PC-9 (cell line): ENCODE results near the gene ATRNL1. TPM values are rescaled to one million over a fixed set of nuclear protein-coding genes. Genes with fewer than 3 reads are reported as not detected.

ENCODE experiments used
- BruUV-seq: library from RNA; stranded (reverse); fragments of 400-500 nt; replicated peaks from 2 replicates; lab custom pipeline; 2021; lab: Mats Ljungman, UMichigan
- CTCF ChIA-PET: fragments of 300-600 bp; sonication (Branson Sonifier 250); formaldehyde crosslinking; loops from one replicate; lab custom pipeline; 2022; ENCODE audit warnings: antibody characterized with exemption; lab: Charles Lee
- POLR2A ChIA-PET: fragments of 300-600 bp; sonication (Branson Sonifier 250); formaldehyde crosslinking; loops from one replicate; lab custom pipeline; 2022; ENCODE audit warnings: antibody characterized with exemption; ENCODE audit not compliant: unreplicated experiment; lab: Charles Lee
- DNase-seq, 2 experiments: peaks; one replicate each; pipeline versions ENCODE4 v3.0.0 to v3.0.0-alpha.2; 2015 to 2022; ENCODE audit warnings: mixed read lengths in 1 of 2
- H2AFZ ChIP-seq: fragments of 200-600 bp; sonication (generic); 2 replicates; pipeline ENCODE4 v1.8.1; 2017; ENCODE audit warnings: antibody characterized with exemption
- H3F3A ChIP-seq: fragments of 200-600 bp; sonication (generic); 2 replicates; pipeline ENCODE4 v1.8.1; 2017; ENCODE audit warnings: antibody characterized with exemption, mild to moderate bottlenecking, low read depth; ENCODE audit not compliant: insufficient read depth
- H3K27ac ChIP-seq: fragments of 200-600 bp; sonication (generic); 2 replicates; pipeline ENCODE4 v1.6.1; 2016; ENCODE audit warnings: mixed run types
- H3K27me3 ChIP-seq: fragments of 200-600 bp; sonication (generic); 2 replicates; pipeline ENCODE4 v1.6.1; 2016; ENCODE audit warnings: low read depth, mixed run types; ENCODE audit not compliant: insufficient read depth
- H3K36me3 ChIP-seq: fragments of 200-600 bp; sonication (generic); 2 replicates; pipeline ENCODE4 v1.6.1; 2016; ENCODE audit warnings: low read depth, mixed run types
- H3K4me1 ChIP-seq: fragments of 200-600 bp; sonication (generic); replicated peaks from 2 replicates; pipeline ENCODE4 v1.6.1; 2016; ENCODE audit warnings: mixed run types; ENCODE audit not compliant: insufficient read depth
- H3K4me2 ChIP-seq: fragments of 200-600 bp; sonication (generic); 2 replicates; pipeline ENCODE4 v1.6.1; 2017; ENCODE audit warnings: mixed run types
- H3K4me3 ChIP-seq: fragments of 200-600 bp; sonication (generic); 2 replicates; pipeline ENCODE4 v1.6.1; 2016; ENCODE audit warnings: mixed run types
- H3K79me2 ChIP-seq: fragments of 200-600 bp; sonication (generic); 2 replicates; pipeline ENCODE4 v1.6.1; 2017; ENCODE audit warnings: low read depth, mixed run types
- H3K9me2 ChIP-seq: fragments of 200-600 bp; sonication (generic); 2 replicates; pipeline ENCODE4 v1.8.1; 2017; ENCODE audit warnings: mild to moderate bottlenecking; ENCODE audit not compliant: insufficient read depth
- H3K9me3 ChIP-seq: fragments of 200-600 bp; sonication (generic); 2 replicates; pipeline ENCODE4 v1.8.1; 2016; ENCODE audit warnings: low read depth; ENCODE audit not compliant: insufficient read depth
- H4K20me1 ChIP-seq: fragments of 200-600 bp; sonication (generic); 2 replicates; pipeline ENCODE4 v1.8.1; 2017; ENCODE audit not compliant: insufficient read depth
- CTCF ChIP-seq: fragments of 200-600 bp; sonication (generic); conservative IDR thresholded peaks from 2 replicates; pipeline ENCODE4 v1.6.1; 2017; ENCODE audit warnings: mixed run types, antibody characterized with exemption, mild to moderate bottlenecking, moderate library complexity
- EZH2 ChIP-seq: fragments of 200-600 bp; sonication (generic); IDR thresholded peaks from 2 replicates; pipeline ENCODE4 v1.8.0; 2017; ENCODE audit warnings: antibody characterized with exemption, low read depth
- intact Hi-C: fragments of 100-400 bp; cut with micrococcal nuclease; formaldehyde crosslinking; loops from one replicate; pipeline ENCODE4 v1.10.0; 2022; ENCODE audit not compliant: unreplicated experiment
- total RNA-seq: library from RNA; stranded (reverse); gene quantifications from 2 replicates; pipeline ENCODE4 v1.2.3, GENCODE V29; 2021

The ATRNL1 gene
- total RNA-seq, 1 experiment from 2014 or later = not detected

- CTCF ChIA-PET = no interaction called here
- no TSS peak for BruUV-seq
- H3K27me3 ChIP-seq = no peaks in the 10 kb centered on the region
Measured at GRCh38 chr10:115948465-115948864, 855.3 kb downstream of the ATRNL1 start.

GRCh38 chr10:115949282-115949844 is 856.2 kb downstream of the ATRNL1 start:
- no peaks in the 10 kb centered on the region for H4K20me1 ChIP-seq
- H3K4me2 ChIP-seq = no peak overlapping the region
- intact Hi-C loops = no loop called here
- no peaks in the 10 kb centered on the region for H3K9me3 ChIP-seq
- no peak overlapping the region for H3K27ac ChIP-seq
- no peaks in the 10 kb centered on the region for H3K9me2 ChIP-seq
- H3K27me3 ChIP-seq = no peaks in the 10 kb centered on the region
- ChIA-PET POLR2A (no interaction called here), CTCF (no interaction called here)
- no peak overlapping the region for H2AFZ ChIP-seq
- no peak for DNase-seq
- no peaks in the 10 kb centered on the region for H3K79me2 ChIP-seq
- no peaks in the 10 kb centered on the region for H3K36me3 ChIP-seq
- no peaks in the 10 kb centered on the region for H3K4me1 ChIP-seq
- no peaks in the 10 kb centered on the region for H3F3A ChIP-seq
- H3K4me3 ChIP-seq = no peak overlapping the region
- TF ChIP-seq EZH2 = no peak
- no peak for TF ChIP-seq CTCF
- BruUV-seq = no TSS peak

More at GRCh38 chr10:115948465-115948864, 855.3 kb downstream of the ATRNL1 start:
- no peaks in the 10 kb centered on the region for H3K4me1 ChIP-seq
- H2AFZ ChIP-seq = no peak overlapping the region
- H3K27ac ChIP-seq = no peak overlapping the region
- no peak overlapping the region for H3K4me2 ChIP-seq
- POLR2A ChIA-PET = no interaction called here
- H3F3A ChIP-seq = no peaks in the 10 kb centered on the region
- H3K9me2 ChIP-seq = no peaks in the 10 kb centered on the region
- intact Hi-C loops = no loop called here
- no peak for DNase-seq
- H3K79me2 ChIP-seq = no peaks in the 10 kb centered on the region
- H3K4me3 ChIP-seq = no peak overlapping the region
- no peaks in the 10 kb centered on the region for H3K36me3 ChIP-seq
- H4K20me1 ChIP-seq = no peaks in the 10 kb centered on the region
- no peaks in the 10 kb centered on the region for H3K9me3 ChIP-seq
- no peak for TF ChIP-seq EZH2

- ChIA-PET CTCF (no interaction called here), POLR2A (no interaction called here)
- no peaks in the 10 kb centered on the region for H4K20me1 ChIP-seq
- H3K4me1 ChIP-seq = no peaks in the 10 kb centered on the region
- H3F3A ChIP-seq = no peaks in the 10 kb centered on the region
- intact Hi-C loops = no loop called here
- H3K27me3 ChIP-seq = no peaks in the 10 kb centered on the region
- no peak for DNase-seq
- H2AFZ ChIP-seq = no peak overlapping the region
- H3K4me3 ChIP-seq = no peak overlapping the region
- no peaks in the 10 kb centered on the region for H3K9me3 ChIP-seq
- H3K4me2 ChIP-seq = no peak overlapping the region
- no TSS peak for BruUV-seq
- TF ChIP-seq EZH2 (no peak), CTCF (no peak)
- H3K36me3 ChIP-seq = no peaks in the 10 kb centered on the region
- no peaks in the 10 kb centered on the region for H3K79me2 ChIP-seq
- H3K27ac ChIP-seq = no peak overlapping the region
- no peaks in the 10 kb centered on the region for H3K9me2 ChIP-seq
Measured at GRCh38 chr10:115950320-115950719, 857.2 kb downstream of the ATRNL1 start.

- Histone ChIP-seq H3K9me3 (no peaks in the 10 kb centered on the region), H3K4me2 (no peak overlapping the region), H2AFZ (no peak overlapping the region), H3K4me1 (no peaks in the 10 kb centered on the region), H3K4me3 (no peak overlapping the region), H4K20me1 (no peaks in the 10 kb centered on the region), H3K27ac (no peak overlapping the region), H3F3A (no peaks in the 10 kb centered on the region), H3K36me3 (no peaks in the 10 kb centered on the region), H3K9me2 (no peaks in the 10 kb centered on the region), H3K27me3 (no peaks in the 10 kb centered on the region), H3K79me2 (no peaks in the 10 kb centered on the region)
- TF ChIP-seq CTCF (no peak), EZH2 (no peak)
- intact Hi-C loops = no loop called here
- DNase-seq = no peak
- POLR2A ChIA-PET = no interaction called here
- no TSS peak for BruUV-seq
- CTCF ChIA-PET = no interaction called here
Measured at GRCh38 chr10:115951242-115951641, 858.1 kb downstream of the ATRNL1 start.
